ENCODE results near the gene ATAD2B. TPM values are rescaled to one million over a fixed set of nuclear protein-coding genes. Genes with fewer than 3 reads are reported as not detected.

Gene ATAD2B
- polyA plus RNA-seq, 1 of the 3 experiments (the other 2 are of a cell fraction): 1.3 TPM

GRCh38 chr2:23709311-23709710 lies 217.6 kb downstream of the ATAD2B start:
- no peaks in the 10 kb centered on the region for H3K9me3 ChIP-seq
- TF ChIP-seq MEF2A (IDR thresholded peaks at IDR 0.05; ENCODE audit: borderline replicate concordance, low read depth) (no peak), RCOR1 (IDR thresholded peaks at IDR 0.05; ENCODE audit: low read length) (no peak), RAD21 (IDR thresholded peaks at IDR 0.05; ENCODE audit: low read length) (no peak), ZBTB33 (IDR thresholded peaks at IDR 0.05; ENCODE audit: borderline replicate concordance, low read depth) (no peak), CHD2 (IDR thresholded peaks at IDR 0.05; ENCODE audit: low read length, partially characterized antibody) (no peak), GABPA (IDR thresholded peaks at IDR 0.05; ENCODE audit: low read depth) (no peak), SIN3A (IDR thresholded peaks at IDR 0.05; ENCODE audit: borderline replicate concordance, low read depth, low read length) (no peak), FOSL2 (IDR thresholded peaks at IDR 0.05; ENCODE audit: borderline replicate concordance, low read depth) (no peak), CTCF (IDR thresholded peaks at IDR 0.05) (no peak), RXRA (IDR thresholded peaks at IDR 0.05; ENCODE audit: borderline replicate concordance, low read depth) (no peak), USF1 (IDR thresholded peaks at IDR 0.05; ENCODE audit: borderline replicate concordance, low read depth) (no peak), PBX3 (IDR thresholded peaks at IDR 0.05) (no peak), NFIC (IDR thresholded peaks at IDR 0.05; ENCODE audit: borderline replicate concordance) (no peak), JUND (IDR thresholded peaks at IDR 0.05) (no peak), EP300 (IDR thresholded peaks at IDR 0.05; ENCODE audit: borderline replicate concordance in 1 of 2, low read depth in 1 of 2, low read length in 1 of 2) (no peak), TAF1 (IDR thresholded peaks at IDR 0.05; ENCODE audit: borderline replicate concordance, low read depth, low read length) (no peak), ELF1 (IDR thresholded peaks at IDR 0.05) (no peak), USF2 (IDR thresholded peaks at IDR 0.05; ENCODE audit: borderline replicate concordance, low read depth, low read length) (no peak), FOXM1 (IDR thresholded peaks at IDR 0.05; ENCODE audit: low read depth) (no peak)
- no peak overlapping the region for H3K4me3 ChIP-seq (ENCODE audit: low read depth in 2 of 2, low read length in 1 of 2)
- no peaks in the 10 kb centered on the region for H3K9me2 ChIP-seq
- peaks cover 0 to 4% of the 10 kb centered on the region in 2 experiments; a peak in 1 of 4 replicates for H3K4me1 ChIP-seq (ENCODE audit: control insufficient read depth in 1 of 2, insufficient read depth in 2 of 2, low read depth in 1 of 2, low read length in 1 of 2)
- H3K79me2 ChIP-seq (ENCODE audit: insufficient read depth): no peaks in the 10 kb centered on the region
- H4K20me1 ChIP-seq (ENCODE audit: insufficient read depth): no peaks in the 10 kb centered on the region
- H3K4me2 ChIP-seq: no peak overlapping the region
- CTCF ChIA-PET: no interaction called here
- WGBS (ENCODE audit: low lambda C conversion rate): 90% methylated on average over 8 of the region's 8 CpGs
- no peak overlapping the region for H3K9ac ChIP-seq
- H3K27me3 ChIP-seq (ENCODE audit: insufficient read depth): no peaks in the 10 kb centered on the region
- POLR2A ChIA-PET: no interaction called here
- no peak overlapping the region for H3K27ac ChIP-seq (ENCODE audit: low read depth in 2 of 2, low read length in 1 of 2)
- peaks cover 0 to 21% of the 10 kb centered on the region in 2 experiments for H3K36me3 ChIP-seq (replicated peaks in 1 of 2; ENCODE audit: control insufficient read depth in 1 of 2, insufficient read depth in 2 of 2, low read length in 1 of 2)
- H3F3A ChIP-seq (replicated peaks; ENCODE audit: insufficient read depth): no peaks in the 10 kb centered on the region
- no peak for DNase-seq
- H2AFZ ChIP-seq (ENCODE audit: low read depth): no peak overlapping the region
